ENCODE measurements around the gene TRIM29.

DNA sequence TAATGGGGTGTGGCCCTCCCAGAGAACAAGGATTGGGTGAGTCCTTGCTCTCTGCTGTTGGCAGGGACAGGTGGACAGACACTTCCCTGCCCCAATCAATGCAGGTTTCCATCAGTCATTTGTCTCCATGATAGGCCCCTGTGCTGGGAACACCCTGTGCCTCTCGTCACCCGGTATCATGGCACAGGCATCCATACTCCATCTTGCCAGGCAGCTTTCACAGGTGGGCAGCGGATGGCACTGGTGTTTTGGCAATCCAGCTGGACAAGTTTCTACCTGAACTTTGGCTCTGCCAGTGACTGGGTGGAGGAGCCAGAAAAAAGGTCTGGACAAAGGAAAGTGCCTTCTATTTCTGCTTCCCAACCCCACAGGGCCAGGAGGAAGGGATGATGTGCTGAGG is 47.5 kb downstream of the TRIM29 start:
- TF ChIP-seq, protein P1, sequence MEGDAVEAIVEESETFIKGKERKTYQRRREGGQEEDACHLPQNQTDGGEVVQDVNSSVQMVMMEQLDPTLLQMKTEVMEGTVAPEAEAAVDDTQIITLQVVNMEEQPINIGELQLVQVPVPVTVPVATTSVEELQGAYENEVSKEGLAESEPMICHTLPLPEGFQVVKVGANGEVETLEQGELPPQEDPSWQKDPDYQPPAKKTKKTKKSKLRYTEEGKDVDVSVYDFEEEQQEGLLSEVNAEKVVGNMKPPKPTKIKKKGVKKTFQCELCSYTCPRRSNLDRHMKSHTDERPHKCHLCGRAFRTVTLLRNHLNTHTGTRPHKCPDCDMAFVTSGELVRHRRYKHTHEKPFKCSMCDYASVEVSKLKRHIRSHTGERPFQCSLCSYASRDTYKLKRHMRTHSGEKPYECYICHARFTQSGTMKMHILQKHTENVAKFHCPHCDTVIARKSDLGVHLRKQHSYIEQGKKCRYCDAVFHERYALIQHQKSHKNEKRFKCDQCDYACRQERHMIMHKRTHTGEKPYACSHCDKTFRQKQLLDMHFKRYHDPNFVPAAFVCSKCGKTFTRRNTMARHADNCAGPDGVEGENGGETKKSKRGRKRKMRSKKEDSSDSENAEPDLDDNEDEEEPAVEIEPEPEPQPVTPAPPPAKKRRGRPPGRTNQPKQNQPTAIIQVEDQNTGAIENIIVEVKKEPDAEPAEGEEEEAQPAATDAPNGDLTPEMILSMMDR (IDR thresholded peaks at IDR 0.05): no peak
- TF ChIP-seq POLR2AphosphoS5 (IDR thresholded peaks at IDR 0.05; ENCODE audit: insufficient read depth in 1 of 2, low read depth in 1 of 2): no peak
